ENCODE results near the gene SLC30A10.

Gene SLC30A10

DNA sequence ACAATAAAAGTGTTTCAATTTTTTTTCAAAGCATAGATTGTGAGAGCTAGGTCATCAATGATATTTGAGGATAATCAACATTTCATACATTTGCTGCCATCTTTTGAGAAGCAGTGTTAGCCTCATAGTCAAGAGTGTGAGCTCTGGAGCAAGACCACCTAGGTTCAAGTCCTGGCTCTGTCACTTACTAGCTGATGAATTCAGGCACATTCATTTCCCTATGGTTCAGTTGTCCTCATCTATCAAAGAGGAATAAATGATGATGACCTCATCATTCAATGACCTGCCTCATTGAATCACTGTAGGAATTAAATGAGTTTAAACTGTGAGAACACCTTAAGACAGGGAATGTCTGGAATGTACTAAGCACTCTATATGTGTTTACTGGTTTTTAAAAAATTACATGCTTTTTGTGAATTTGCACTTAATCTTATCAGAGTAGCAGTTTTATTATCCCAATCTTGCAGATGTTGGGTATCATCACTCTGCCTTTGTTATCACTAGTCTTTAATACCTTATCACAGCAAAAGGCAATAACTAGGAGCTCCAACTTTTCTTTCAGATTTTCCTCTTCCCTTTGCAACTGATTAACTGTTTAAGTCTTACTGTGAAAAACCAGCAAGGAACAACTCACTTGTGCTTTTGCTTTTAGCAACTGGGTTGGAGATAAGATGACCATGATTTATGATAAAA, 47.4 kb downstream of the SLC30A10 start:
- TF ChIP-seq, protein P1, sequence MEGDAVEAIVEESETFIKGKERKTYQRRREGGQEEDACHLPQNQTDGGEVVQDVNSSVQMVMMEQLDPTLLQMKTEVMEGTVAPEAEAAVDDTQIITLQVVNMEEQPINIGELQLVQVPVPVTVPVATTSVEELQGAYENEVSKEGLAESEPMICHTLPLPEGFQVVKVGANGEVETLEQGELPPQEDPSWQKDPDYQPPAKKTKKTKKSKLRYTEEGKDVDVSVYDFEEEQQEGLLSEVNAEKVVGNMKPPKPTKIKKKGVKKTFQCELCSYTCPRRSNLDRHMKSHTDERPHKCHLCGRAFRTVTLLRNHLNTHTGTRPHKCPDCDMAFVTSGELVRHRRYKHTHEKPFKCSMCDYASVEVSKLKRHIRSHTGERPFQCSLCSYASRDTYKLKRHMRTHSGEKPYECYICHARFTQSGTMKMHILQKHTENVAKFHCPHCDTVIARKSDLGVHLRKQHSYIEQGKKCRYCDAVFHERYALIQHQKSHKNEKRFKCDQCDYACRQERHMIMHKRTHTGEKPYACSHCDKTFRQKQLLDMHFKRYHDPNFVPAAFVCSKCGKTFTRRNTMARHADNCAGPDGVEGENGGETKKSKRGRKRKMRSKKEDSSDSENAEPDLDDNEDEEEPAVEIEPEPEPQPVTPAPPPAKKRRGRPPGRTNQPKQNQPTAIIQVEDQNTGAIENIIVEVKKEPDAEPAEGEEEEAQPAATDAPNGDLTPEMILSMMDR (IDR thresholded peaks at IDR 0.05): no peak

DNA sequence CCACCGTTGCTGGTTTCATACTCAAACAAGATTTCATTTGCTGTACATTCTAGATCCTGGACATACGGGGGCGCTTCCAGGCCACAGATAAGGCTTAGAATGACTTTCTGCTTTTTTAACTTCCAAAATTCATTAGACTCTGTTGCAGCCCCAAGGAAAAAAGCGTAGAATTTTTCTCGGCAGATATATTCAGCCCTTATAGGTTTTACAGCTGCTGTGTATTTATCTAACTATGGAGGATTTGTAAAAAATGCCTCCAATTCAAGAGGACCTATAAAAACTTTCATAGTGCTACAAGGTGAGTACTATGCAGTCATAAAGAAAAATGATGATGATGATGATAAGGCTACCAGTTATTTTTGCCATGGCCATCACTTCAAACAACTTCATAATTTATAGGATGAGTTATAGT, 51.6 kb downstream of the SLC30A10 start:
- TF ChIP-seq, protein P1 (IDR thresholded peaks at IDR 0.05): peak; percentile 66

DNA sequence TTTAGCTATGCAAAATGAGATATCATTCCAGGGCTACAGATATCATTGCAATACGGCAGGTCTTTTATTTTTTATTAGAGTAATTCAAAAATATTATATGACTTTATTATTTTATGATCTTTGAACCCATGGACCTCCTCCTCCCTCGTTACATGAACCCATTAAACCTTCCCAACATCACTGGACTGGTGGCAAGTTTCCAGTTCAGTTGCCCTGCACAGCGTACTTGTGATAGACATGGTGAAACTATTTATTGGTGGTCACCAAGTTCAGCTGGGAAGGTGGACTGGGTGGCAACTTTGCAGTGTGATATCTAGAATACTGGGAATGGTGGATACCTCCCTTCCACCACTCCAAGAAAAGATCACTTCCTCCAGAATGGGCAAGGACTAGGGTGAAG, 52.5 kb downstream of the SLC30A10 start:
- TF ChIP-seq, protein P1 (IDR thresholded peaks at IDR 0.05): no peak

DNA sequence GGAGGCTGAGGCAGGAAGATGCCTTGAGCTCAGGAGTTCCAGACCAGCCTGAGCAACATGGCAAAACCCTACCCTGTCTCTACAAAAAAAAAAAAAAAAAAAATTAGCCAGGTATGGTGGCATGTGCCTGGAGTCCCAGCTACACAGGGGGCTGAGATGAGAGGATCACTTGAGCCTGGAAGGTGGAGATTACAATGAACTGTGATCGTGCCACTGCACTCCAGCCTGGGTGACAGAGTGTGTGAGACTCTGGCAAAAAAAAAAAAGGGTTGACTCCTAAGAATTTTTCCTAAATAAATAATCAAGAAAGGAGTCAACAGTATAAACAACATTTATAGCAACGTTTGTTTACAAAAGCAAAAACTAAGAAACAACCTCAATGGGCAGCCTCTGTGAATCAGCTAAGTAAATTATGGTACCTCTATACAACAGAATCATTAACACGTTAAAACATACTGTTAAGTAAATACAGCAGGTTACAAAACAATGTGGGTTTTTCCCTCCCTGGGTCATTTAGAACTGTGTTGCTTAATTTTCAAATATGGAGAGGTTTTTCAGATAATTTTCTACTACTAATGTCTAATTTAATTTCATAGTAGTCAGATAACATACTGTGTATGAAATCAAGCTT, 56.8 kb downstream of the SLC30A10 start:
- TF ChIP-seq, protein P1 (IDR thresholded peaks at IDR 0.05): no peak

Data from LNCAP (cell line).